HepG2 (cell line): ENCODE results near the gene PTCRA. TPM values are rescaled to one million over a fixed set of nuclear protein-coding genes. Genes with fewer than 3 reads are reported as not detected.

Source experiments
- ATAC-seq: fragments of 200-7000 bp; cut with Tn5 transposase; 3 replicates; pipeline ENCODE4 v1.9.1; 2020; ENCODE audit warnings: mild to moderate bottlenecking, moderate library complexity
- BruUV-seq: library from RNA; stranded (reverse); fragments of 400-500 nt; replicated peaks from 2 replicates; lab custom pipeline; 2021; lab: Mats Ljungman, UMichigan
- CTCF ChIA-PET: fragments of 300-600 bp; formaldehyde crosslinking; extraction: SDS; loops from one replicate; lab custom pipeline; 2021; ENCODE audit warnings: low total read pairs, inconsistent platforms, low intra/inter-chr PET ratio; lab: Yijun Ruan, JAX
- POLR2A ChIA-PET: fragments of 350-600 bp; sonication (Branson Sonifier 250); formaldehyde crosslinking; loops from one replicate; lab custom pipeline; 2020; ENCODE audit warnings: antibody characterized with exemption, inconsistent platforms; lab: Yijun Ruan, JAX
- DNase-seq: peaks from one replicate; pipeline ENCODE4 v3.0.0-alpha.2; 2015; ENCODE audit warnings: low spot score
- FAIRE-seq: peaks from 3 replicates; lab custom pipeline; 2011; peaks lifted over from hg19 to GRCh38; lab: Jason Lieb, UNC
- H2AFZ ChIP-seq: one replicate; pipeline ENCODE4 v1.6.1; 2011; ENCODE audit warnings: low read length, inconsistent platforms
- H3K27ac ChIP-seq: fragments of 300-600 bp; 3 replicates; pipeline ENCODE4 v1.8.0; 2011; ENCODE audit warnings: mixed run types, mild to moderate bottlenecking, mixed read lengths, low read length, inconsistent platforms; ENCODE audit not compliant: insufficient read depth; ENCODE audit errors: extremely low read length
- H3K27me3 ChIP-seq, 2 experiments: fragments of 200-600 bp in 1 of 2; 2 replicates in 1 of 2; 3 replicates in 1 of 2; pipeline versions ENCODE4 v1.6.0 to v1.8.0; 2011; ENCODE audit warnings: low read length in 2 of 2, mild to moderate bottlenecking in 2 of 2, moderate library complexity in 2 of 2, inconsistent platforms in 1 of 2; ENCODE audit not compliant: insufficient read depth in 2 of 2, control insufficient read depth in 1 of 2
- H3K36me3 ChIP-seq, 2 experiments: fragments of 200-600 bp in 1 of 2; replicated peaks in 1 of 2; 2 replicates in 1 of 2; 3 replicates in 1 of 2; pipeline versions ENCODE4 v1.5.1 to v1.8.0; 2011; ENCODE audit warnings: low read length in 2 of 2, inconsistent platforms in 1 of 2; ENCODE audit not compliant: insufficient read depth in 2 of 2, control insufficient read depth in 1 of 2
- H3K4me1 ChIP-seq: 2 replicates; pipeline ENCODE4 v1.5.1; 2012; ENCODE audit warnings: low read length, inconsistent platforms; ENCODE audit not compliant: insufficient read depth
- H3K4me2 ChIP-seq: 2 replicates; pipeline ENCODE4 v1.6.0; 2011; ENCODE audit warnings: low read depth, low read length, inconsistent platforms
- H3K4me3 ChIP-seq, 3 experiments: fragments of 200-600 bp in 1 of 3; sonication (generic), shearing (Covaris generic) in 1 of 3; replicated peaks in 1 of 3; 2 replicates each; pipeline ENCODE4 v1.5.1; 2011 to 2016; ENCODE audit warnings: low read length in 3 of 3, inconsistent platforms in 2 of 3, low read depth in 2 of 3, mild to moderate bottlenecking in 2 of 3, control low read depth in 1 of 3, mixed read lengths in 1 of 3; ENCODE audit not compliant: insufficient read depth in 1 of 3
- H3K79me2 ChIP-seq: one replicate; pipeline ENCODE4 v1.6.1; 2011; ENCODE audit warnings: low read length, inconsistent platforms; ENCODE audit not compliant: insufficient read depth
- H3K9ac ChIP-seq: 2 replicates; pipeline ENCODE4 v1.6.0; 2011; ENCODE audit warnings: mild to moderate bottlenecking, low read depth, low read length, inconsistent platforms; ENCODE audit not compliant: insufficient read depth
- H3K9me3 ChIP-seq: 2 replicates; pipeline ENCODE4 v1.5.1; 2012; ENCODE audit warnings: mild to moderate bottlenecking, low read length
- H4K20me1 ChIP-seq: 2 replicates; pipeline ENCODE4 v1.6.0; 2011; ENCODE audit warnings: inconsistent platforms, mild to moderate bottlenecking, low read length, moderate library complexity; ENCODE audit not compliant: insufficient read depth
- CENPT ChIP-seq: sonication (generic); formaldehyde crosslinking; IDR thresholded peaks from 2 replicates; pipeline ENCODE4 v1.8.0; 2022; ENCODE audit warnings: low read depth, mild to moderate bottlenecking, moderate library complexity, missing genetic modification reagents
- FOXK2 ChIP-seq: fragments of 450-650 bp; IDR thresholded peaks from 2 replicates; pipeline ENCODE4 v1.6.1; 2016
- PATZ1 ChIP-seq: sonication (generic); formaldehyde crosslinking; IDR thresholded peaks from 2 replicates; pipeline ENCODE4 v1.4.0; 2020; ENCODE audit warnings: missing genetic modification reagents
- RBM22 ChIP-seq: fragments of 200-400 bp; formaldehyde crosslinking; optimal IDR thresholded peaks from 2 replicates; pipeline ENCODE3; 2017; ENCODE audit warnings: mild to moderate bottlenecking, low read length, moderate library complexity
- ZNF230 ChIP-seq: sonication (generic); formaldehyde crosslinking; IDR thresholded peaks from 2 replicates; pipeline ENCODE4 v1.4.0; 2020; ENCODE audit warnings: mild to moderate bottlenecking, missing genetic modification reagents
- ZNF362 ChIP-seq: sonication (generic); formaldehyde crosslinking; IDR thresholded peaks from 2 replicates; pipeline ENCODE4 v1.4.0; 2020; ENCODE audit warnings: missing genetic modification reagents, mild to moderate bottlenecking, borderline replicate concordance
- ZNF605 ChIP-seq: sonication (generic); formaldehyde crosslinking; IDR thresholded peaks from 2 replicates; pipeline ENCODE4 v1.8.0; 2022; ENCODE audit warnings: mild to moderate bottlenecking, missing genetic modification reagents
- ZNF670 ChIP-seq: sonication (generic); formaldehyde crosslinking; IDR thresholded peaks from 2 replicates; pipeline ENCODE4 v1.8.0; 2022; ENCODE audit warnings: mild to moderate bottlenecking, missing genetic modification reagents, borderline replicate concordance
- WGBS: methylation state at CpG from one replicate; pipeline ENCODE4 v1.1.6; 2017; ENCODE audit warnings: low lambda C conversion rate; 5-methylcytosine and 5-hydroxymethylcytosine counted together
- in situ Hi-C: cut with HindIII; loops from 2 replicates; pipeline ENCODE4 v1.10.0; 2017; ENCODE audit warnings: low pct_unique_long_range_greater_than_20kb; ENCODE audit not compliant: extremely low pct_ligation_motif_present
- intact Hi-C: fragments of 100-400 bp; cut with micrococcal nuclease; formaldehyde crosslinking; loops from one replicate; pipeline ENCODE4 v1.10.0; 2022; ENCODE audit not compliant: unreplicated experiment
- polyA plus RNA-seq, 8 experiments: library from polyadenylated mRNA; depleted of rRNA in 3 of 8; stranded (reverse) in 7 of 8; unstranded in 1 of 8; fragments of >200 nt; fragmentation: Illumina TruSeq in 4 of 8; extraction: Trizol in 4 of 8; gene quantifications; 2 replicates each; pipeline versions ENCODE4 v1.2.1 to v1.2.3, GENCODE V29; 2011 to 2016; ENCODE audit warnings: low read depth in 4 of 8, missing spikeins in 1 of 8, mixed read lengths in 1 of 8; ENCODE audit not compliant: insufficient read depth in 1 of 8
- total RNA-seq, 5 experiments: library from RNA; depleted of rRNA; stranded (reverse); fragments of >200 nt; fragmentation: Illumina TruSeq; extraction: Trizol; gene quantifications; 2 replicates each; pipeline ENCODE4 v1.2.3, GENCODE V29; 2016; ENCODE audit warnings: low read depth in 1 of 5

Gene PTCRA
- total and polyA plus RNA-seq, 2 of the 13 experiments (the other 11 are each of a cell fraction or from before 2014, with no cell fraction given), result not detected

DNA sequence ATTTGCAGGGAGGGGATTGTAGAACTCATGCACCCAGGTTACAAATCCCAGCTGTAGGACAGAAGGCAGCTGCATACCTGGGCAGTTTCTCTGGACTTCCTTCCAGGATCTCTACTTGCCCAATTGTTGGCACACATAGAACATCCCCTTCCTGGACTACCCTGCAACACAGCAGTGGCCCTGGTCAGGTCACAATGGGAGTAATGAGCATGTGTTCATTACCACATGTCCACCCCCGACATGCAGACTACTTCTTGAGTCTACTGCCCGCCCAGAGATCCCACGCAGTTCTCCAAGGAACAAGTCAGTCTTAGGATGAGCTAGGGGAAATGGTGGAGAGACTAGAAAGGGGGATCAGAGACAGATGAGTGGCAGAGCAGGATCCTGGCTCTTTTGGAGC, 58.1 kb downstream of the PTCRA start:
- Histone ChIP-seq H3K4me1 (peaks cover 50% of the 10 kb centered on the region), H3K27me3 (no peaks in the 10 kb centered on the region; a peak in 1 of 5 replicates)
- CTCF ChIA-PET, result no interaction called here
- 100% methylated on average over 3 of the region's 3 CpGs for WGBS
- in situ Hi-C loops, result no loop called here
- intact Hi-C loops, result no loop called here
- TF ChIP-seq ZNF362 (CRISPR knock-in tag), result no peak
- no peak for TF ChIP-seq FOXK2
- TF ChIP-seq, all 625 proteins: peak for 0
- no peak for DNase-seq
- Histone ChIP-seq H2AFZ (no peak overlapping the region), H3K4me2 (no peak overlapping the region), H3K9ac (no peak overlapping the region), H3K27ac (no peak overlapping the region), H3K9me3 (no peaks in the 10 kb centered on the region), H4K20me1 (no peaks in the 10 kb centered on the region), H3K79me2 (peaks cover 10% of the 10 kb centered on the region), H3K4me3 (no peak overlapping the region), H3K36me3 (no peaks in the 10 kb centered on the region)
- ATAC-seq, result no peak
- BruUV-seq, result no TSS peak
- POLR2A ChIA-PET, result interaction anchor here (1.5 to 3.0 kb wide), 2 partner anchors 10 to 14 kb away, joined by 4 to 17 read pairs; partner anchors contain the start of genes GNMT and PPP2R5D
- FAIRE-seq, result no peak

- Histone ChIP-seq H3K79me2 (peaks cover 10% of the 10 kb centered on the region), H3K9ac (no peak overlapping the region), H2AFZ (no peak overlapping the region), H3K4me3 (no peak overlapping the region), H4K20me1 (no peaks in the 10 kb centered on the region), H3K27ac (no peak overlapping the region), H3K27me3 (no peaks in the 10 kb centered on the region; a peak in 1 of 5 replicates), H3K4me1 (peaks cover 46% of the 10 kb centered on the region), H3K9me3 (no peaks in the 10 kb centered on the region), H3K4me2 (no peak overlapping the region), H3K36me3 (no peaks in the 10 kb centered on the region)
- in situ Hi-C loops (no loop called here), intact Hi-C loops (no loop called here)
- ATAC-seq, result no peak
- no TSS peak for BruUV-seq
- WGBS, result 89% methylated on average over 5 of the region's 5 CpGs
- CTCF ChIA-PET, result no interaction called here
- FAIRE-seq, result no peak
- DNase-seq, result no peak
- POLR2A ChIA-PET, result interaction anchor here (0.9 to 3.0 kb wide), 4 partner anchors 9 to 46 kb away, joined by 3 to 17 read pairs (median 4); partner anchors contain the start of genes CNPY3, GNMT, KLHDC3 and MEA1
- TF ChIP-seq RBM22, result peak; percentile 25
- TF ChIP-seq ZNF605 (CRISPR knock-in tag), result no peak
- TF ChIP-seq CENPT (CRISPR knock-in tag), result no peak
- TF ChIP-seq PATZ1 (CRISPR knock-in tag), result no peak
- TF ChIP-seq ZNF230, result no peak
- no peak for TF ChIP-seq ZNF670
Observed at GRCh38 chr6:42974919-42975505, 59.2 kb downstream of the PTCRA start.
